Left kidney (tissue), 2 donors: ENCODE measurements around the gene BICRA. TPM values are rescaled to one million over a fixed set of nuclear protein-coding genes. Genes with fewer than 3 reads are reported as not detected.

Experiments
- DNase-seq: peaks from one replicate; pipeline ENCODE4 v3.0.0-alpha.2; 2013
- polyA plus RNA-seq: library from polyadenylated mRNA; unstranded; fragments of 120-200 nt; gene quantifications from one replicate; pipeline ENCODE4 v1.2.1, GENCODE V29; 2013; ENCODE audit not compliant: insufficient read length

Gene BICRA
- polyA plus RNA-seq, 1 donor: 13.0 TPM

GRCh38 chr19:47691782-47692181 lies 82.8 kb downstream of the BICRA start:
- DNase-seq: no peak

GRCh38 chr19:47693489-47693888 lies 84.6 kb downstream of the BICRA start:
- DNase-seq: no peak

- no peak for DNase-seq
These were observed 85.0 kb downstream of the BICRA start for GRCh38 chr19:47693903-47694302.

GRCh38 chr19:47694466-47695273 lies 85.7 kb downstream of the BICRA start:
- no peak for DNase-seq

- DNase-seq: no peak
These were observed 86.8 kb downstream of the BICRA start for GRCh38 chr19:47695533-47696262.

- no peak for DNase-seq
These were observed 87.7 kb downstream of the BICRA start for GRCh38 chr19:47696635-47697034.

GRCh38 chr19:47697863-47698609 lies 89.1 kb downstream of the BICRA start:
- peak; percentile 53 for DNase-seq

GRCh38 chr19:47698631-47699359 lies 89.9 kb downstream of the BICRA start:
- DNase-seq: no peak

- DNase-seq: no peak
These were observed 90.5 kb downstream of the BICRA start for GRCh38 chr19:47699360-47699917.

GRCh38 chr19:47700934-47701716 lies 92.2 kb downstream of the BICRA start:
- no peak for DNase-seq

- no peak for DNase-seq
These were observed 93.0 kb downstream of the BICRA start for GRCh38 chr19:47701717-47702552.

- no peak for DNase-seq
These were observed 93.7 kb downstream of the BICRA start for GRCh38 chr19:47702671-47703070.

- DNase-seq: no peak
These were observed 94.4 kb downstream of the BICRA start for GRCh38 chr19:47703301-47703700.

GRCh38 chr19:47704024-47704423 lies 95.1 kb downstream of the BICRA start:
- no peak for DNase-seq

- no peak for DNase-seq
These were observed 95.7 kb downstream of the BICRA start for GRCh38 chr19:47704656-47705055.

GRCh38 chr19:47707135-47707925 lies 98.4 kb downstream of the BICRA start:
- peak; percentile 62 for DNase-seq

- DNase-seq: no peak
These were observed 102.8 kb downstream of the BICRA start for GRCh38 chr19:47711652-47712242.
